Endothelial cell of umbilical vein (primary cell): ENCODE data around the gene MOG. TPM values are rescaled to one million over a fixed set of nuclear protein-coding genes. Genes with fewer than 3 reads are reported as not detected.

Source experiments
- BruUV-seq: library from RNA; stranded (reverse); fragments of 400-500 nt; replicated peaks from 2 replicates; lab custom pipeline; 2021; lab: Mats Ljungman, UMichigan
- CTCF ChIA-PET: fragments of 300-600, 350-600 bp; sonication (Branson Sonifier 250); formaldehyde crosslinking; loops from one replicate; lab custom pipeline; 2021; ENCODE audit warnings: antibody characterized with exemption, inconsistent platforms; lab: Charles Lee
- POLR2A ChIA-PET: fragments of 300-600, 350-600 bp; sonication (Branson Sonifier 250); formaldehyde crosslinking; loops from one replicate; lab custom pipeline; 2021; ENCODE audit warnings: antibody characterized with exemption, inconsistent platforms; lab: Charles Lee
- DNase-seq: peaks from one replicate; pipeline ENCODE4 v3.0.0-alpha.2; 2011; ENCODE audit warnings: low read depth, low spot score
- FAIRE-seq: peaks from 2 replicates; lab custom pipeline; 2011; peaks lifted over from hg19 to GRCh38; lab: Jason Lieb, UNC
- H2AFZ ChIP-seq: 2 replicates; pipeline ENCODE4 v1.6.0; 2012; ENCODE audit warnings: low read depth, low read length, control low read depth, inconsistent platforms
- H3K27ac ChIP-seq: 2 replicates; pipeline ENCODE4 v1.5.1; 2011; ENCODE audit warnings: low read depth, mild to moderate bottlenecking, control low read depth, low read length, moderate library complexity; ENCODE audit not compliant: insufficient read depth
- H3K27me3 ChIP-seq, 2 experiments: 2 replicates each; pipeline versions ENCODE4 v1.6.0 to v1.6.1; 2011; ENCODE audit warnings: low read length in 2 of 2, mixed read lengths in 1 of 2; ENCODE audit not compliant: control insufficient read depth in 2 of 2, insufficient read depth in 2 of 2
- H3K36me3 ChIP-seq, 2 experiments: 2 replicates in 1 of 2; 3 replicates in 1 of 2; pipeline ENCODE4 v1.5.1; 2011; ENCODE audit warnings: low read length in 2 of 2, mild to moderate bottlenecking in 1 of 2, moderate library complexity in 1 of 2; ENCODE audit not compliant: control insufficient read depth in 2 of 2, insufficient read depth in 2 of 2; ENCODE audit errors: extremely low read depth in 1 of 2
- H3K4me1 ChIP-seq: 3 replicates; pipeline ENCODE4 v1.5.1; 2011; ENCODE audit warnings: mild to moderate bottlenecking, low read length; ENCODE audit not compliant: control insufficient read depth, insufficient read depth; ENCODE audit errors: extremely low read depth
- H3K4me2 ChIP-seq: 2 replicates; pipeline ENCODE4 v1.6.1; 2011; ENCODE audit warnings: low read length, control low read depth, mixed read lengths; ENCODE audit not compliant: insufficient read depth
- H3K4me3 ChIP-seq, 3 experiments: fragments of 200-600 bp in 1 of 3; sonication (generic), shearing (Covaris generic) in 1 of 3; replicated peaks in 1 of 3; 2 replicates each; pipeline ENCODE4 v1.5.1; 2011 to 2016; ENCODE audit warnings: control low read depth in 3 of 3, low read length in 3 of 3, mild to moderate bottlenecking in 2 of 3, inconsistent platforms in 1 of 3, low read depth in 1 of 3, moderate library complexity in 1 of 3; ENCODE audit not compliant: insufficient read depth in 1 of 3
- H3K79me2 ChIP-seq: 2 replicates; pipeline ENCODE4 v1.6.0; 2012; ENCODE audit warnings: low read length, inconsistent platforms; ENCODE audit not compliant: control insufficient read depth, insufficient read depth
- H3K9ac ChIP-seq: replicated peaks from 2 replicates; pipeline ENCODE3; 2011; ENCODE audit warnings: low read length, control low read depth; ENCODE audit not compliant: insufficient read depth; ENCODE audit errors: extremely low read depth
- H3K9me1 ChIP-seq: replicated peaks from 3 replicates; pipeline ENCODE4 v1.6.0; 2011; ENCODE audit warnings: mild to moderate bottlenecking, low read length; ENCODE audit not compliant: control insufficient read depth, insufficient read depth; ENCODE audit errors: extremely low read depth
- H3K9me3 ChIP-seq: replicated peaks from 2 replicates; pipeline ENCODE4 v1.5.1; 2012; ENCODE audit warnings: low read length, inconsistent platforms; ENCODE audit not compliant: control insufficient read depth, insufficient read depth
- H4K20me1 ChIP-seq: replicated peaks from 2 replicates; pipeline ENCODE3; 2011; ENCODE audit warnings: mild to moderate bottlenecking, low read length; ENCODE audit not compliant: control insufficient read depth, insufficient read depth; ENCODE audit errors: extremely low read depth
- CTCF ChIP-seq, 2 donors: IDR thresholded peaks; 1 replicate in 1 of 2; 2 replicates in 1 of 2; pipeline ENCODE4 v1.5.1; 2011; ENCODE audit warnings: low read length in 2 of 2, mild to moderate bottlenecking in 2 of 2, moderate library complexity in 2 of 2, control low read depth in 1 of 2, inconsistent platforms in 1 of 2, low read depth in 1 of 2; ENCODE audit not compliant: insufficient read depth in 1 of 2; ENCODE audit errors: extremely low read depth in 1 of 2
- EZH2 ChIP-seq: IDR thresholded peaks from 2 replicates; pipeline ENCODE4 v1.6.1; 2012; ENCODE audit warnings: borderline replicate concordance, low read depth, mild to moderate bottlenecking, moderate library complexity, low read length, inconsistent platforms; ENCODE audit not compliant: severe bottlenecking
- FOS ChIP-seq: IDR thresholded peaks from 2 replicates; pipeline ENCODE4 v1.6.1; 2011; ENCODE audit warnings: mild to moderate bottlenecking, low read length, moderate library complexity, borderline replicate concordance; ENCODE audit not compliant: insufficient read depth
- GATA2 ChIP-seq: IDR thresholded peaks from 2 replicates; pipeline ENCODE4 v1.7.0; 2011; ENCODE audit warnings: low read depth, mild to moderate bottlenecking, moderate library complexity, mixed read lengths, low read length; ENCODE audit not compliant: insufficient read length, insufficient read depth
- JUN ChIP-seq: IDR thresholded peaks from 2 replicates; pipeline ENCODE4 v1.6.1; 2011; ENCODE audit warnings: borderline replicate concordance, low read depth; ENCODE audit not compliant: insufficient read length, insufficient read depth
- MAX ChIP-seq: IDR thresholded peaks from 2 replicates; pipeline ENCODE4 v1.6.1; 2011; ENCODE audit not compliant: insufficient read depth, insufficient read length
- MYC ChIP-seq: IDR thresholded peaks from one replicate; pipeline ENCODE4 v1.6.1; 2011; ENCODE audit warnings: mild to moderate bottlenecking, low read depth, low read length
- POLR2A ChIP-seq: IDR thresholded peaks from 2 replicates; pipeline ENCODE4 v1.6.1; 2012; ENCODE audit warnings: low read depth, mild to moderate bottlenecking, control low read depth, low read length
- POLR2AphosphoS5 ChIP-seq: IDR thresholded peaks from 2 replicates; pipeline ENCODE4 v1.6.1; 2012; ENCODE audit warnings: low read depth, mild to moderate bottlenecking, control low read depth, low read length, moderate library complexity; ENCODE audit not compliant: insufficient read depth
- dilution Hi-C: fragments of 300-500 bp; cut with MboI; formaldehyde crosslinking; loops from one replicate; pipeline ENCODE4 v1.15.0; 2019; ENCODE audit warnings: low sequenced_read_pairs; ENCODE audit not compliant: extremely low pct_ligation_motif_present
- intact Hi-C: fragments of 100-400 bp; cut with micrococcal nuclease; formaldehyde crosslinking; loops from one replicate; pipeline ENCODE4 v1.10.0; 2022
- polyA plus RNA-seq, 4 experiments: library from polyadenylated mRNA; depleted of rRNA in 3 of 4; stranded (reverse) in 3 of 4; unstranded in 1 of 4; fragments of >200 nt; gene quantifications; 2 replicates each; pipeline versions ENCODE4 v1.2.1 to v1.2.3, GENCODE V29; 2011 to 2012; ENCODE audit warnings: missing spikeins in 1 of 4
- total RNA-seq: library from RNA; stranded (reverse); gene quantifications from 2 replicates; pipeline ENCODE4 v1.2.3, GENCODE V29; 2021

The MOG gene
- total and polyA plus RNA-seq, 2 donors (not counting 3 experiments of a cell fraction or from before 2014, with no cell fraction given): not detected

GRCh38 chr6:29611426-29611825 is 45.5 kb upstream of the MOG start:
- Histone ChIP-seq H3K27ac (no peak overlapping the region), H3K4me1 (no peaks in the 10 kb centered on the region), H2AFZ (no peak overlapping the region), H3K79me2 (no peaks in the 10 kb centered on the region), H3K9ac (no peak overlapping the region), H3K9me1 (no peaks in the 10 kb centered on the region), H4K20me1 (no peaks in the 10 kb centered on the region), H3K4me2 (no peak overlapping the region), H3K27me3 (no peaks in the 10 kb centered on the region), H3K9me3 (no peaks in the 10 kb centered on the region), H3K36me3 (peaks cover 12 to 25% of the 10 kb centered on the region in 2 experiments), H3K4me3 (no peak overlapping the region)
- no TSS peak for BruUV-seq
- no peak for DNase-seq
- intact Hi-C loops: no loop called here
- ChIA-PET POLR2A (no interaction called here), CTCF (interaction anchor here (1.0 to 1.1 kb wide), 2 partner anchors 43 to 52 kb away, joined by 3 to 6 read pairs; partner anchors contain the start of gene UBD)
- dilution Hi-C loops: no loop called here
- no peak for FAIRE-seq
- no peak for TF ChIP-seq POLR2AphosphoS5
- no peak for TF ChIP-seq CTCF (IDR thresholded peaks at IDR 0.05; ENCODE audit: extremely low read depth in 1 of 2, insufficient read depth in 1 of 2, low read depth in 1 of 2, low read length in 2 of 2)
- no peak for TF ChIP-seq MYC
- no peak for TF ChIP-seq POLR2A
- TF ChIP-seq EZH2: no peak
- TF ChIP-seq FOS: no peak
- TF ChIP-seq GATA2: no peak
- TF ChIP-seq MAX: no peak
- no peak for TF ChIP-seq JUN
